Osteoblast (primary cell): ENCODE data around the gene FXYD6. TPM values are rescaled to one million over a fixed set of nuclear protein-coding genes. Genes with fewer than 3 reads are reported as not detected.
"Not testable (repeated sequence)": the region's sequence is repeated elsewhere in the genome, so short reads cannot be mapped to it uniquely, and the experiment has no call there.

Experiments
- DNase-seq: peaks from one replicate; pipeline ENCODE4 v3.0.0; 2011; ENCODE audit warnings: low spot score, mixed read lengths; ENCODE audit not compliant: insufficient read length; ENCODE audit errors: missing footprints
- H2AFZ ChIP-seq: 2 replicates; pipeline ENCODE4 v1.6.0; 2011; ENCODE audit warnings: mild to moderate bottlenecking, low read length
- H3K27ac ChIP-seq: 2 replicates; pipeline ENCODE4 v1.5.1; 2011; ENCODE audit warnings: mild to moderate bottlenecking, low read depth, low read length, moderate library complexity
- H3K27me3 ChIP-seq: 2 replicates; pipeline ENCODE4 v1.6.0; 2012; ENCODE audit warnings: mild to moderate bottlenecking, control low read depth, inconsistent platforms, low read length, moderate library complexity; ENCODE audit not compliant: insufficient read depth
- H3K36me3 ChIP-seq: 2 replicates; pipeline ENCODE4 v1.5.1; 2011; ENCODE audit warnings: mild to moderate bottlenecking, low read length, control low read depth, moderate library complexity; ENCODE audit not compliant: insufficient read depth
- H3K4me1 ChIP-seq: 2 replicates; pipeline ENCODE4 v1.5.1; 2011; ENCODE audit warnings: mild to moderate bottlenecking, low read length, control low read depth, moderate library complexity; ENCODE audit not compliant: insufficient read depth
- H3K4me2 ChIP-seq: 2 replicates; pipeline ENCODE4 v1.6.0; 2011; ENCODE audit warnings: mild to moderate bottlenecking, low read length; ENCODE audit not compliant: insufficient read depth
- H3K4me3 ChIP-seq: fragments of 200-600 bp; sonication (generic); 3 replicates; pipeline ENCODE4 v1.5.1; 2012; ENCODE audit warnings: mild to moderate bottlenecking, low read length, inconsistent platforms; ENCODE audit not compliant: insufficient read depth
- H3K79me2 ChIP-seq: 2 replicates; pipeline ENCODE4 v1.6.0; 2012; ENCODE audit warnings: mild to moderate bottlenecking, low read length, control low read depth, inconsistent platforms; ENCODE audit not compliant: insufficient read depth
- H3K9me3 ChIP-seq: 2 replicates; pipeline ENCODE4 v1.5.1; 2011; ENCODE audit warnings: low read depth, low read length, control low read depth
- H4K20me1 ChIP-seq: 2 replicates; pipeline ENCODE4 v1.6.0; 2012; ENCODE audit warnings: mild to moderate bottlenecking, low read length, control low read depth; ENCODE audit not compliant: insufficient read depth
- CTCF ChIP-seq: IDR thresholded peaks from 2 replicates; pipeline ENCODE4 v1.5.1; 2011; ENCODE audit warnings: mild to moderate bottlenecking, low read depth, low read length, moderate library complexity; ENCODE audit errors: extremely low read depth
- total RNA-seq: library from RNA; depleted of rRNA; stranded (reverse); fragments of >200 nt; gene quantifications from 2 replicates; pipeline ENCODE4 v1.2.3, GENCODE V29; 2012

Gene FXYD6
- total RNA-seq, 1 donor = not detected

GRCh38 chr11:117814766-117815261 is 61.6 kb downstream of the FXYD6 start:
- Histone ChIP-seq H3K4me2 (no peak overlapping the region), H3K27ac (no peak overlapping the region), H3K9me3 (no peaks in the 10 kb centered on the region), H3K36me3 (no peaks in the 10 kb centered on the region), H3K4me1 (no peaks in the 10 kb centered on the region), H2AFZ (no peak overlapping the region), H3K79me2 (no peaks in the 10 kb centered on the region), H3K27me3 (no peaks in the 10 kb centered on the region), H4K20me1 (no peaks in the 10 kb centered on the region), H3K4me3 (no peak overlapping the region)
- DNase-seq = peak; percentile 34
- no peak for TF ChIP-seq CTCF

GRCh38 chr11:117814204-117814765 is 62.2 kb downstream of the FXYD6 start:
- Histone ChIP-seq H2AFZ (no peak overlapping the region), H4K20me1 (no peaks in the 10 kb centered on the region), H3K79me2 (no peaks in the 10 kb centered on the region), H3K27ac (no peak overlapping the region), H3K4me3 (no peak overlapping the region), H3K27me3 (no peaks in the 10 kb centered on the region), H3K4me2 (no peak overlapping the region), H3K9me3 (no peaks in the 10 kb centered on the region), H3K36me3 (no peaks in the 10 kb centered on the region), H3K4me1 (no peaks in the 10 kb centered on the region)
- TF ChIP-seq CTCF = no peak
- DNase-seq = peak; percentile 58

- H3K36me3 ChIP-seq, H3K9me3 ChIP-seq, H3K79me2 ChIP-seq, H3K4me1 ChIP-seq, DNase-seq, H3K4me3 ChIP-seq, H3K4me2 ChIP-seq, H4K20me1 ChIP-seq, H2AFZ ChIP-seq, H3K27ac ChIP-seq, H3K27me3 ChIP-seq: not testable (repeated sequence)
Observed at GRCh38 chr11:117810056-117810451, 66.4 kb downstream of the FXYD6 start.

- Histone ChIP-seq H3K4me3 (no peak overlapping the region), H3K79me2 (no peaks in the 10 kb centered on the region), H3K36me3 (no peaks in the 10 kb centered on the region), H4K20me1 (no peaks in the 10 kb centered on the region), H3K4me1 (no peaks in the 10 kb centered on the region), H3K9me3 (no peaks in the 10 kb centered on the region), H2AFZ (no peak overlapping the region), H3K27ac (no peak overlapping the region), H3K27me3 (peaks cover 7% of the 10 kb centered on the region), H3K4me2 (no peak overlapping the region)
- peak; percentile 90 for DNase-seq
- peak; percentile 37 for TF ChIP-seq CTCF
Observed at GRCh38 chr11:117809236-117810055, 67.0 kb downstream of the FXYD6 start.
